OCI-LY1 (cell line): ENCODE data around the gene ARHGEF28.

ENCODE experiments used
- CTCF ChIP-seq: fragments of 200-600 bp; sonication (generic), shearing (Covaris generic); IDR thresholded peaks from 2 replicates; pipeline ENCODE4 v1.5.1; 2017; ENCODE audit warnings: mild to moderate bottlenecking, antibody characterized with exemption, low read length, moderate library complexity, mixed read lengths
- EZH2 ChIP-seq: fragments of 200-600 bp; sonication (generic), shearing (Covaris generic); IDR thresholded peaks from 2 replicates; pipeline ENCODE4 v1.8.0; 2017; ENCODE audit warnings: borderline replicate concordance, mixed run types, mild to moderate bottlenecking, antibody characterized with exemption, low read length, moderate library complexity, mixed read lengths

GRCh38 chr5:73974871-73975360 lies 348.9 kb downstream of the ARHGEF28 start:
- TF ChIP-seq CTCF = no peak
- TF ChIP-seq EZH2 = no peak
